GM12875 (cell line): ENCODE data around the gene HNRNPR.

ENCODE experiments used
- H3K4me3 ChIP-seq: one replicate; pipeline ENCODE4 v1.5.1; 2011; ENCODE audit warnings: low read depth, low read length, control low read depth
- CTCF ChIP-seq: IDR thresholded peaks from 2 replicates; pipeline ENCODE4 v1.5.1; 2011; ENCODE audit warnings: low read depth, mild to moderate bottlenecking, control low read depth, inconsistent platforms, low read length, moderate library complexity, borderline replicate concordance; ENCODE audit not compliant: insufficient read depth

HNRNPR gene

GRCh38 chr1:23303524-23303923, 40.6 kb downstream of the HNRNPR start:
- no peak overlapping the region for H3K4me3 ChIP-seq
- TF ChIP-seq CTCF = no peak

GRCh38 chr1:23296931-23297330, 47.2 kb downstream of the HNRNPR start:
- no peak for TF ChIP-seq CTCF
- no peak overlapping the region for H3K4me3 ChIP-seq

- TF ChIP-seq CTCF = no peak
- H3K4me3 ChIP-seq = no peak overlapping the region
Observed at GRCh38 chr1:23291706-23292105, 52.4 kb downstream of the HNRNPR start.

GRCh38 chr1:23290836-23291565, 53.1 kb downstream of the HNRNPR start:
- TF ChIP-seq CTCF = no peak
- no peak overlapping the region for H3K4me3 ChIP-seq

GRCh38 chr1:23288671-23289070, 55.4 kb downstream of the HNRNPR start:
- H3K4me3 ChIP-seq = no peak overlapping the region
- no peak for TF ChIP-seq CTCF

GRCh38 chr1:23288201-23288600, 55.9 kb downstream of the HNRNPR start:
- no peak overlapping the region for H3K4me3 ChIP-seq
- TF ChIP-seq CTCF = no peak

- TF ChIP-seq CTCF = no peak
- no peak overlapping the region for H3K4me3 ChIP-seq
Observed at GRCh38 chr1:23286401-23286800, 57.7 kb downstream of the HNRNPR start.
